Measurements from ENCODE around the gene KRT13. TPM values are rescaled to one million over a fixed set of nuclear protein-coding genes. Genes with fewer than 3 reads are reported as not detected.
A peak's percentile ranks its signal among the peaks of the same experiment; 100 is the strongest.

KRT13 gene
- total RNA-seq, 1 experiment from 2014 or later, result not detected

- POLR2A ChIA-PET (ENCODE audit: low non-redundant PET), result no interaction called here
- no peaks in the 10 kb centered on the region for H3K36me3 ChIP-seq (ENCODE audit: insufficient read depth, low read length, poor library complexity, severe bottlenecking)
- no peaks in the 10 kb centered on the region for H3K9me3 ChIP-seq (ENCODE audit: low read depth, low read length, poor library complexity, severe bottlenecking)
- H3K27me3 ChIP-seq (replicated peaks; ENCODE audit: insufficient read depth, low read depth, low read length, poor library complexity), result no peaks in the 10 kb centered on the region
- peak overlapping the region; percentile 50 for H3K27ac ChIP-seq (ENCODE audit: low read depth, low read length, poor library complexity, severe bottlenecking)
- TF ChIP-seq EZH2 (IDR thresholded peaks at IDR 0.05; ENCODE audit: borderline replicate concordance, low read depth, low read length, poor library complexity, severe bottlenecking) (no peak), CTCF (conservative IDR thresholded peaks at IDR 0.05; ENCODE audit: low read depth, low read length) (peak; percentile 74)
- no peak overlapping the region for H3K4me3 ChIP-seq (ENCODE audit: low read depth, low read length, poor library complexity, severe bottlenecking)
- no TSS peak for BruUV-seq (replicated peaks)
- CTCF ChIA-PET, result interaction anchor here (0.5 to 3.8 kb wide), 14 partner anchors 10 to 1330 kb away, joined by 3 to 34 read pairs (median 4); partner anchors contain the start of gene WIPF2
- intact Hi-C loops (cut with micrococcal nuclease; ENCODE audit: unreplicated experiment), result loop anchor here (1.0 to 5.0 kb wide), 3 partner anchors 100 to 747 kb away; no protein-coding TSS in a partner anchor
- DNase-seq (ENCODE audit: low spot score), result peak; percentile 74
- H3K4me1 ChIP-seq (ENCODE audit: insufficient read depth, low read length, poor library complexity, severe bottlenecking), result no peaks in the 10 kb centered on the region
Observed at GRCh38 chr17:41548844-41549595, 43.6 kb upstream of the KRT13 start.

DNA sequence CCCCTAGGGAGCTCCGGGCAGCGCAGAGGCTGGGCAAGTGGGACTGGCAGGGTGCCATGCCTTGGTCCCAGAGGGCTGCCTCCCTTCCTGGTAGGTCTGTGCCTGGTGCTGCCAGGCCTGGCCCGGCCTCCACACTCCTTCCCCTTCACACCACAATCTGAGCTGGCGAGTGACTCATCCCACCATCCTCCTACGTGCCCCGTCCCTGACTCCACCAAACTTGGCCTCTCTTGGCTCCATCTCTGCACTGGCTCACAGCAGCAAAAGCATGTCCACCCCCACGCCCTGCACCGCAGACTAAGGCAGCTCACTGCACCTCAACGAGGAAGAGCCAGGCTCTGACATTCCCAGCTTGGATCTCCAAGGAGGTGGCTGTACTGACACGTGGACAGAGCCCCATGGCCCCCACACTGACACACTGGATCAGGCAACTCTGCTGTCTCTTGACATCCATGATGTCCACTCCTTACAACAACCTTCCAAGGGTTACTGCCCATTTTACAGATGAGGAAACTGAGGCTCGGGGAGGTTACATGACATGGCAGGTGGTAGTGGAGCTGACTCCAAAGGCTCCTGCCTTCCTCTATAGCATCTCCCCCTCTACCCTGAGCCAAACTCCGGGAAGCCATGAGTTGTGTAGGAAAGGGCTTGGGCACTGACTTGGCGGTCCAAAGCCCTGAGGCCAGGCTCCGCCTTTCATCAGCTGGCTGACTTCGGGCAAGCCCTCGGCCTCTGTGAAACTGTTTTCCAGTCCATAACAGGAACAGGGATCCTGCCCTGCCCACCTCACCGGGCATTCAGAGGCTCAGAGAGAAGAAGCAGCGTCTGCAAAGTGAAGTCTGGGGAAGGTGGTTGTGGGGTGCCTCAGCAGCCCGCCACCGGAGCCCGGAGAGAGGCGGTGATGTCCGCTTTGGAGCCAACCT, 42.8 kb upstream of the KRT13 start:
- intact Hi-C loops (cut with micrococcal nuclease; ENCODE audit: unreplicated experiment), result loop anchor here (2.0 to 5.0 kb wide), 2 partner anchors 101 to 746 kb away; no protein-coding TSS in a partner anchor
- H3K4me1 ChIP-seq (ENCODE audit: insufficient read depth, low read length, poor library complexity, severe bottlenecking), result no peaks in the 10 kb centered on the region
- TF ChIP-seq CTCF (conservative IDR thresholded peaks at IDR 0.05; ENCODE audit: low read depth, low read length) (no peak), EZH2 (IDR thresholded peaks at IDR 0.05; ENCODE audit: borderline replicate concordance, low read depth, low read length, poor library complexity, severe bottlenecking) (no peak)
- ChIA-PET CTCF (interaction anchor here (0.5 to 3.8 kb wide), 9 partner anchors 9 to 1329 kb away, joined by 3 to 34 read pairs (median 4); partner anchors contain the start of gene WIPF2), POLR2A (ENCODE audit: low non-redundant PET) (interaction anchor here (0.6 kb wide), 1 partner anchor 90 kb away, joined by 3 read pairs; no protein-coding TSS in a partner anchor)
- H3K27ac ChIP-seq (ENCODE audit: low read depth, low read length, poor library complexity, severe bottlenecking), result no peak overlapping the region
- no peak overlapping the region for H3K4me3 ChIP-seq (ENCODE audit: low read depth, low read length, poor library complexity, severe bottlenecking)
- peak; percentile 52 for DNase-seq (ENCODE audit: low spot score)
- no peaks in the 10 kb centered on the region for H3K27me3 ChIP-seq (replicated peaks; ENCODE audit: insufficient read depth, low read depth, low read length, poor library complexity)
- no peaks in the 10 kb centered on the region for H3K36me3 ChIP-seq (ENCODE audit: insufficient read depth, low read length, poor library complexity, severe bottlenecking)
- H3K9me3 ChIP-seq (ENCODE audit: low read depth, low read length, poor library complexity, severe bottlenecking), result no peaks in the 10 kb centered on the region
- no TSS peak for BruUV-seq (replicated peaks)

GRCh38 chr17:41547378-41547841, 42.0 kb upstream of the KRT13 start:
- Histone ChIP-seq H3K4me1 (ENCODE audit: insufficient read depth, low read length, poor library complexity, severe bottlenecking) (no peaks in the 10 kb centered on the region), H3K27ac (ENCODE audit: low read depth, low read length, poor library complexity, severe bottlenecking) (no peak overlapping the region), H3K4me3 (ENCODE audit: low read depth, low read length, poor library complexity, severe bottlenecking) (no peak overlapping the region), H3K27me3 (replicated peaks; ENCODE audit: insufficient read depth, low read depth, low read length, poor library complexity) (no peaks in the 10 kb centered on the region), H3K36me3 (ENCODE audit: insufficient read depth, low read length, poor library complexity, severe bottlenecking) (no peaks in the 10 kb centered on the region), H3K9me3 (ENCODE audit: low read depth, low read length, poor library complexity, severe bottlenecking) (no peaks in the 10 kb centered on the region)
- TF ChIP-seq CTCF (conservative IDR thresholded peaks at IDR 0.05; ENCODE audit: low read depth, low read length) (no peak), EZH2 (IDR thresholded peaks at IDR 0.05; ENCODE audit: borderline replicate concordance, low read depth, low read length, poor library complexity, severe bottlenecking) (no peak)
- POLR2A ChIA-PET (ENCODE audit: low non-redundant PET), result no interaction called here
- no TSS peak for BruUV-seq (replicated peaks)
- intact Hi-C loops (cut with micrococcal nuclease; ENCODE audit: unreplicated experiment), result loop anchor here (5.0 kb wide), 1 partner anchor 745 kb away; no protein-coding TSS in a partner anchor
- CTCF ChIA-PET, result interaction anchor here (3.8 kb wide), 1 partner anchor 116 kb away, joined by 34 read pairs; no protein-coding TSS in a partner anchor
- no peak for DNase-seq (ENCODE audit: low spot score)

Measured in A673 (cell line).